ENCODE data around the gene TIAM1. TPM values are rescaled to one million over a fixed set of nuclear protein-coding genes. Genes with fewer than 3 reads are reported as not detected.

The TIAM1 gene
- total RNA-seq (1 to 10 TPM in 8 of 9 donors, under 1 TPM in 1; 0.31 to 9.4 (median 1.7) TPM), polyA plus RNA-seq (under 1 TPM; 0.57 to 0.97 TPM)
- long read RNA-seq, donor 1 = 0 reads
- long read RNA-seq, donor 2, partial matches to known transcripts = 1 of 2 reads
- long read RNA-seq, donor 2, other reads (novel, unspliced or antisense) = 1 of 2 reads
- long read RNA-seq, donor 3 = 0 reads

GRCh38 chr21:31343680-31344480 is at the start of gene TIAM1:
TSS of gene TIAM1 (minus strand) at chr21:31344261. CDS start at chr21:31266972, 77,289 bp downstream.
- Histone ChIP-seq H3K36me3 (no peaks in the 10 kb centered on the region), H3K27me3 (peaks cover 0 to 51% (median 20%) of the 10 kb centered on the region in 9 donors), H3K4me1 (peaks cover 0 to 29% (median 0%) of the 10 kb centered on the region in 12 donors), H3K9me3 (no peaks in the 10 kb centered on the region), H3K4me3 (peak within 1 kb of the TSS; percentile 20 to 64 (median 50)), H3K27ac (peak within 1 kb of the TSS in 4 of 12 donors; percentile 21 to 67 (median 50))
- WGBS, 4 donors = 1 to 2% (median 1%) methylated on average over 42 to 49 of the region's 49 CpGs
- ATAC-seq = peak; percentile 63 to 97 (median 92)
- intact Hi-C loops (cut with DNase I) = loop anchor here in 5 of 10 donors (10.0 kb wide), 4 partner anchors 129 to 261 kb away; no protein-coding TSS in a partner anchor
- TF ChIP-seq POLR2A (IDR thresholded peaks at IDR 0.05) (no peak), CTCF (IDR thresholded peaks at IDR 0.05) (no peak)
- DNase-seq = peak; percentile 46 to 75 (median 57)

GRCh38 chr21:31387560-31388186 is 43.6 kb upstream of the TIAM1 start:
- Histone ChIP-seq H3K27ac (no peak overlapping the region), H3K27me3 (no peaks in the 10 kb centered on the region), H3K4me1 (no peaks in the 10 kb centered on the region), H3K9me3 (no peaks in the 10 kb centered on the region), H3K36me3 (no peaks in the 10 kb centered on the region), H3K4me3 (no peak overlapping the region)
- TF ChIP-seq POLR2A (IDR thresholded peaks at IDR 0.05) (no peak), CTCF (IDR thresholded peaks at IDR 0.05) (no peak)
- intact Hi-C loops (cut with DNase I) = no loop called here
- no peak for DNase-seq
- ATAC-seq = no peak
- 81 to 90% (median 88%) methylated on average over 18 to 20 of the region's 20 CpGs for WGBS, 4 donors

- TF ChIP-seq POLR2A (IDR thresholded peaks at IDR 0.05) = no peak
- TF ChIP-seq CTCF (IDR thresholded peaks at IDR 0.05) = no peak
These were observed 41.9 kb upstream of the TIAM1 start for GRCh38 chr21:31386006-31386405.

GRCh38 chr21:31383770-31384169 is 39.7 kb upstream of the TIAM1 start:
- Histone ChIP-seq H3K4me3 (no peak overlapping the region), H3K36me3 (no peaks in the 10 kb centered on the region), H3K9me3 (no peaks in the 10 kb centered on the region), H3K27ac (no peak overlapping the region), H3K4me1 (no peaks in the 10 kb centered on the region), H3K27me3 (no peaks in the 10 kb centered on the region)
- DNase-seq (no peak), ATAC-seq (no peak)
- intact Hi-C loops (cut with DNase I) = no loop called here
- WGBS, 4 donors = 84 to 89% (median 87%) methylated on average over 8 of the region's 8 CpGs
- TF ChIP-seq CTCF (IDR thresholded peaks at IDR 0.05) (no peak), POLR2A (IDR thresholded peaks at IDR 0.05) (no peak)

More at GRCh38 chr21:31386006-31386405, 41.9 kb upstream of the TIAM1 start:
- intact Hi-C loops (cut with DNase I) = no loop called here
- Histone ChIP-seq H3K27ac (no peak overlapping the region), H3K4me3 (no peak overlapping the region), H3K27me3 (no peaks in the 10 kb centered on the region), H3K9me3 (no peaks in the 10 kb centered on the region), H3K4me1 (no peaks in the 10 kb centered on the region), H3K36me3 (no peaks in the 10 kb centered on the region)
- no peak for ATAC-seq
- no peak for DNase-seq
- WGBS, 4 donors = 67 to 74% (median 73%) methylated on average over 5 of the region's 5 CpGs

Measured in heart left ventricle (tissue), 16 donors.